GM12892 (cell line): ENCODE data around the gene GJB3.

ENCODE experiments used
- POLR2A ChIP-seq: IDR thresholded peaks from 2 replicates; pipeline ENCODE4 v1.6.1; 2011; ENCODE audit warnings: low read depth, low read length, control low read depth
- POLR2AphosphoS5 ChIP-seq: IDR thresholded peaks from 2 replicates; pipeline ENCODE4 v1.6.1; 2011; ENCODE audit warnings: low read depth, low read length, control low read depth
- TAF1 ChIP-seq: IDR thresholded peaks from 2 replicates; pipeline ENCODE4 v1.6.1; 2011; ENCODE audit warnings: low read depth, mild to moderate bottlenecking, control low read depth, low read length, borderline replicate concordance

DNA sequence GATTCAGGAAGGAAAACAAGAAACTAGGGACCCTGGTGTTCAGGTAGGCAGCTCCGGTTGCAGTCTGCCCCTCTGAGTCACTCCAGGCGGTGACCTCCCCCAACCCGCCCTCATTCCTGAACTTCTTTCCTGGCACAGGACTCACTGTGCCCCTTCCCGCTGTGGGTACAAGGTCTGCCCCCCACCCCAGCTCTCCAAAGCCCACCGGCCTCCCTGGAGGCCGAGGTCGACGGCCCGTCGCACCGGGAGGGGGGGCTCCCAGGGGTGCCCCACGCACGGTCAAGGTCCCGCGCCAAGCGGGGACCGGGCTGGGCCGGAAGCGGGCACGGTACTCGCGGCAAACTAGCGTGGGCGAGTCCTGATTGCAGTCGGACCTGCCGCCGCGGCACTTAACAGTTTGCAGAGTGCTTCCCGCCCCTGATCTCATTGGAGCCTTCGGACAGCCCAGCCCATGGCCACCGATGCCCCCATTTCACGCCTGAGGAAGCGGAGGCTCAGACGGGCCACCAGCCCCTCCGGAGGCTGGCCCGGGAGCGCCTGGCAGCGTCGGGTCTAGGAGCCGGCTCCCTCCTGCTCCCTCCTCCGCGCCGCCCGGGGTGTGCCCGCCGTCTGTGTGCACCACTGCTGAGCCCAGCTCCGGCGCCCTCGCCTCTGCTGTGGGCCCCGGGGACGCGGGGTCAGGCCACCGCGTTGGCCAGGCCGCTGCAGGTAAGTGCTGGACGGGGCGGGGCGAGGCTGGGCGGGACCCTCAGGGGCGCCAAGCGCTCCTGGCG, at the start of gene GJB3:
- no peak for TF ChIP-seq POLR2A
- no peak for TF ChIP-seq POLR2AphosphoS5
- no peak for TF ChIP-seq TAF1
